OCI-LY3 (cell line): ENCODE data around the gene TPGS1.

Experiments
- H2AFZ ChIP-seq: fragments of 200-600, 300-600 bp; shearing (Covaris generic); 2 replicates; pipeline ENCODE4 v1.6.0; 2014; ENCODE audit warnings: antibody characterized with exemption, low read depth, low read length
- H3K27ac ChIP-seq: fragments of 200-600, 300-600 bp; sonication (generic); 2 replicates; pipeline ENCODE4 v1.5.1; 2014; ENCODE audit warnings: mild to moderate bottlenecking, low read length, moderate library complexity, mixed read lengths
- H3K27me3 ChIP-seq: fragments of 200-600, 300-600 bp; sonication (generic); 2 replicates; pipeline ENCODE4 v1.6.1; 2014; ENCODE audit warnings: low read depth, low read length, mixed read lengths
- H3K36me3 ChIP-seq: fragments of 200-600, 300-600 bp; sonication (generic); replicated peaks from 2 replicates; pipeline ENCODE3; 2014; ENCODE audit warnings: low read depth, low read length, mixed read lengths
- H3K4me1 ChIP-seq: fragments of 300-600, 200-600 bp; sonication (generic); 2 replicates; pipeline ENCODE4 v1.6.1; 2014; ENCODE audit warnings: low read length, mixed read lengths
- H3K4me2 ChIP-seq: fragments of 200-600, 300-600 bp; sonication (generic); 2 replicates; pipeline ENCODE4 v1.6.1; 2014; ENCODE audit warnings: low read length, mixed read lengths
- H3K4me3 ChIP-seq: fragments of 300-600, 200-600 bp; sonication (generic); 2 replicates; pipeline ENCODE4 v1.5.1; 2014; ENCODE audit warnings: antibody characterized with exemption, mild to moderate bottlenecking, low read length, moderate library complexity
- H3K79me2 ChIP-seq: fragments of 300-600, 200-600 bp; shearing (Covaris generic); 2 replicates; pipeline ENCODE4 v1.6.1; 2014; ENCODE audit warnings: mild to moderate bottlenecking, low read length, mixed read lengths
- H3K9ac ChIP-seq: fragments of 300-600, 200-600 bp; shearing (Covaris generic); 2 replicates; pipeline ENCODE4 v1.6.0; 2014; ENCODE audit warnings: mild to moderate bottlenecking, low read length, moderate library complexity
- H3K9me3 ChIP-seq: fragments of 200-600, 300-600 bp; shearing (Covaris generic); 2 replicates; pipeline ENCODE4 v1.6.1; 2014; ENCODE audit warnings: low read length, mixed read lengths; ENCODE audit not compliant: insufficient read depth
- H4K20me1 ChIP-seq: fragments of 200-600, 300-600 bp; sonication (generic); 2 replicates; pipeline ENCODE4 v1.6.1; 2016; ENCODE audit warnings: low read length, mixed read lengths; ENCODE audit not compliant: insufficient read depth
- EZH2phosphoT487 ChIP-seq: fragments of 200-600 bp; shearing (Covaris generic); IDR thresholded peaks from 2 replicates; pipeline ENCODE4 v1.6.1; 2018; ENCODE audit warnings: antibody characterized with exemption, mixed run types, low read depth
- TF ChIP-seq, protein P1 (sequence below): fragments of 200-600, 300-600 bp; sonication (generic); IDR thresholded peaks from 2 replicates; pipeline ENCODE4 v1.5.1; 2014; ENCODE audit warnings: antibody characterized with exemption, low read length, low read depth

The TPGS1 gene, protein sequence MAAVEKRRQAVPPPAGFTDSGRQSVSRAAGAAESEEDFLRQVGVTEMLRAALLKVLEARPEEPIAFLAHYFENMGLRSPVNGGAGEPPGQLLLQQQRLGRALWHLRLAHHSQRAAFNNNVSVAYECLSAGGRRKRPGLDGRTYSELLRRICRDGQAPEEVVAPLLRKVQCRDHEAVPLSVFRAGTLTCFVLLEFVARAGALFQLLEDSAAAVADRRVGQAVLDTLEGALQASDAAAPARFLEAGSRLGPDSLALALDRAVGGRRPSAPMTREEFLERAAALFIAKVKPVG

DNA sequence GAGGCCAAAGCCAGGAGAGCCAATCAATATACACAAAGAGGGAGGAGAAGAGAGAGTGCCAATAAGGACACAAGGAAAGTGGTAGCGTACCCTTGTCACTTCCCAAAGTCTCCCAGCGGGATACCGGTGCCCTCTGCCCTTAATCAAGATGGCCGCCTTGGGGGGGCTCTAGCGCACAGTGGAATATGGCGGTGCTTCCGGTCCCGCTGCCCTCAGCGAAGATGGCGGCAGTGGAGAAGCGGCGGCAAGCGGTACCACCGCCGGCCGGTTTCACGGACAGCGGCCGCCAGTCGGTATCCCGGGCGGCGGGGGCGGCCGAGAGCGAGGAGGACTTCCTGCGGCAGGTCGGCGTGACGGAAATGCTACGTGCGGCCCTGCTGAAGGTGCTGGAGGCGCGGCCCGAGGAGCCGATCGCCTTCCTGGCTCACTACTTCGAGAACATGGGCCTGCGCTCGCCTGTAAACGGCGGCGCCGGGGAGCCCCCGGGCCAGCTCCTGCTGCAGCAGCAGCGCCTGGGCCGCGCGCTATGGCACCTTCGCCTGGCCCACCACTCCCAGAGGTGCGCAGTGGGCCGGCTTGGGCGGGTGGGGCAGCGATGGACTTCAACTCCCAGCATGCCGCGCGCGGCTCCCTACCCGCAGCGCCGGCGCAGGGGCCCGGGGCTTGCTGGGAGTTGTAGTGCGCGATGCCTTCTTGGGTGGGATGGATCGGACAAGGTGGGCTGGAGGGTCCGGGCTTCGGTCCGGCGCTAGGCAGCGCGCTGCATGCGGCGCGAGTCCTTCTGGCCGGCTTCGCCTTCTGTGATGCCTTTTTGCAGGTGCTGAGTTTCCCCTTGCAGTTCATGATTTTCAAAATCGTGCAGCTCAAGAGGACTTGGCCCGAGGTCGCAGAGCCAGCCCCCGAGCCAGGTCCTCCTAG lies at the start of gene TPGS1:
Gene TPGS1, plus strand, starts transcription at position 212 of the 918 bp plus-strand sequence. Its CDS starts 10 bp downstream, at position 222.
- no peaks in the 10 kb centered on the region for H3K36me3 ChIP-seq
- H3K4me1 ChIP-seq: peaks cover 27% of the 10 kb centered on the region
- peak within 1 kb of the TSS; percentile 83 for H3K27ac ChIP-seq
- no peaks in the 10 kb centered on the region for H3K27me3 ChIP-seq
- H3K9ac ChIP-seq: peak within 1 kb of the TSS; percentile 88
- no peaks in the 10 kb centered on the region; the same call in 1 of the 2 replicates for H3K9me3 ChIP-seq
- TF ChIP-seq EZH2phosphoT487: no peak
- TF ChIP-seq, protein P1, sequence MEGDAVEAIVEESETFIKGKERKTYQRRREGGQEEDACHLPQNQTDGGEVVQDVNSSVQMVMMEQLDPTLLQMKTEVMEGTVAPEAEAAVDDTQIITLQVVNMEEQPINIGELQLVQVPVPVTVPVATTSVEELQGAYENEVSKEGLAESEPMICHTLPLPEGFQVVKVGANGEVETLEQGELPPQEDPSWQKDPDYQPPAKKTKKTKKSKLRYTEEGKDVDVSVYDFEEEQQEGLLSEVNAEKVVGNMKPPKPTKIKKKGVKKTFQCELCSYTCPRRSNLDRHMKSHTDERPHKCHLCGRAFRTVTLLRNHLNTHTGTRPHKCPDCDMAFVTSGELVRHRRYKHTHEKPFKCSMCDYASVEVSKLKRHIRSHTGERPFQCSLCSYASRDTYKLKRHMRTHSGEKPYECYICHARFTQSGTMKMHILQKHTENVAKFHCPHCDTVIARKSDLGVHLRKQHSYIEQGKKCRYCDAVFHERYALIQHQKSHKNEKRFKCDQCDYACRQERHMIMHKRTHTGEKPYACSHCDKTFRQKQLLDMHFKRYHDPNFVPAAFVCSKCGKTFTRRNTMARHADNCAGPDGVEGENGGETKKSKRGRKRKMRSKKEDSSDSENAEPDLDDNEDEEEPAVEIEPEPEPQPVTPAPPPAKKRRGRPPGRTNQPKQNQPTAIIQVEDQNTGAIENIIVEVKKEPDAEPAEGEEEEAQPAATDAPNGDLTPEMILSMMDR: no peak
- H3K4me2 ChIP-seq: peak within 1 kb of the TSS; percentile 93
- peaks cover 12% of the 10 kb centered on the region for H3K79me2 ChIP-seq
- H2AFZ ChIP-seq: peak within 1 kb of the TSS; percentile 96
- H3K4me3 ChIP-seq: peak within 1 kb of the TSS; percentile 82
- H4K20me1 ChIP-seq: no peaks in the 10 kb centered on the region

DNA sequence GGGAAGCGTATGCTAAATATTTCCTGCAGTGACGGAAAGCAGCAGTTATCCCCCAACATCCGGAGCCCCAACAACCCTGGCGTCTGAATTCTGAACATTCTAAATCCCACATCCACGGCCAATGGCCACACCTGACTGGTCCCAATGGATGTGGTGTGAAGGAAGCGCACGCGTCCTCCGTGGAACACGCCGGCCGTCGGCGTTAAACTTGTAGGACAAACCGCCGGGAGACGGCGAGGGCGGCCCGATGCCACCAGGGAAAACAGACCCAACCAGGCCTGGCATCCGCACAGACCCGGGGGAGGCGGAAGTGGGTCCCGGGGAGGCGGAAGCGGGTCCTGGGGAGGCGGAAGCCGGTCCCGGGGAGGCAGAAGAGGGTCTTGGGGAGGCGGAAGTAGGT lies 49.7 kb upstream of the TPGS1 start:
- no peaks in the 10 kb centered on the region for H4K20me1 ChIP-seq

DNA sequence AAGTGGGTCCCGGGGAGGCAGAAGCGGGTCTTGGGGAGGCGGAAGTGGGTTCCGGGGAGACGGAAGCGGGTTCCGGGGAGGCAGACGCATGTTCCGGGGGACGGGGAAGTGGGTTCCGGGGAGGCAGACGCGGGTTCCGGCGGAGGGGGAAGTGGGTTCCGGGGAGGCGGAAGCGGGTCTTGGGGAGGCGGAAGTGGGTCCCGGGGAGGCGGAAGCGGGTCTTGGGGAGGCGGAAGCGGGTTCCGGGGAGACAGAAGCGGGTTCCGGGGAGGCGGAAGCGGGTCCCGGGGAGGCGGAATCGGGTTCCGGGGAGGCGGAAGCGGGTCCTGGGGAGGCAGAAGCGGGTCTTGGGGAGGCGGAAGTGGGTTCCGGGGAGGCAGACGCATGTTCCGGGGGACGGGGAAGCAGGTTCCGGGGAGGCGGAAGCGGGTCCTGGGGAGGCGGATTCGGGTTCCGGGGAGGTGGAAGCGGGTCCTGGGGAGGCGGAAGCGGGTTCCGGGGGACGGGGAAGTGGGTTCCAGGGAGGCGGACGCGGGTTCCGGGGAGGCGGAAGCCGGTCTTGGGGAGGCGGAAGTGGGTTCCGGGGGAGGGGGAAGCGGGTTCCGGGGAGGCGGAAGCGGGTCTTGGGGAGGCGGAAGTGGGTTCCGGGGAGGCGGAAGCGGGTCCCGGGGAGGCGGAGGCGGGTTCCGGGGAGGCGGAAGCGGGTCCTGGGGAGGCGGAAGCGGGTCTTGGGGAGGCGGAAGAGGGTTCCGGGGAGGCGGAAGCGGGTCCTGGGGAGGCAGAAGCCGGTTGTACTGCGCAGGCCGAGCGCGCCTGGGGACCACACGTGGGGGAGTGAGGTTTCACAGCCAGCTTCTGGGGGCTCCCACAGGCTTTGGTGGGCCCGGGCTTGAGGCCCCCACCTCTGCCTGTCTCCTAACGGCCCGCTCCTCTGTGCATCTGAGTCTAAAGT lies 48.9 kb upstream of the TPGS1 start:
- Histone ChIP-seq H3K36me3 (no peaks in the 10 kb centered on the region), H3K9me3 (no peaks in the 10 kb centered on the region), H2AFZ (no peak overlapping the region), H3K79me2 (no peaks in the 10 kb centered on the region), H3K4me1 (no peaks in the 10 kb centered on the region), H4K20me1 (no peaks in the 10 kb centered on the region), H3K4me2 (no peak overlapping the region), H3K27me3 (no peaks in the 10 kb centered on the region), H3K9ac (no peak overlapping the region), H3K27ac (no peak overlapping the region), H3K4me3 (no peak overlapping the region)
- TF ChIP-seq, protein P1: no peak
- TF ChIP-seq EZH2phosphoT487: no peak

More for the DNA sequence above, 49.7 kb upstream of the TPGS1 start:
- no peaks in the 10 kb centered on the region for H3K36me3 ChIP-seq
- H3K79me2 ChIP-seq: no peaks in the 10 kb centered on the region
- TF ChIP-seq EZH2phosphoT487: no peak
- TF ChIP-seq, protein P1: no peak
- no peak overlapping the region for H3K27ac ChIP-seq
- no peaks in the 10 kb centered on the region for H3K27me3 ChIP-seq
- H3K4me1 ChIP-seq: no peaks in the 10 kb centered on the region
- H3K9me3 ChIP-seq: no peaks in the 10 kb centered on the region
- no peak overlapping the region for H2AFZ ChIP-seq
- no peak overlapping the region for H3K9ac ChIP-seq
- H3K4me2 ChIP-seq: no peak overlapping the region
- H3K4me3 ChIP-seq: no peak overlapping the region
